Sciatic nerve (tissue), 2 donors: ENCODE measurements around the gene DYNLT2B. TPM values are rescaled to one million over a fixed set of nuclear protein-coding genes. Genes with fewer than 3 reads are reported as not detected.
A peak's percentile ranks its signal among the peaks of the same experiment; 100 is the strongest.
"Not testable (repeated sequence)": the region's sequence is repeated elsewhere in the genome, so short reads cannot be mapped to it uniquely, and the experiment has no call there.

Experiments used
- ATAC-seq: fragments of 200-7000 bp; cut with Tn5 transposase; one replicate; pipeline ENCODE4 v1.9.1; 2020; ENCODE audit warnings: mild to moderate bottlenecking, moderate library complexity
- DNase-seq: peaks from one replicate; pipeline ENCODE4 v3.0.0-alpha.2; 2020; ENCODE audit warnings: low spot score
- intact Hi-C: fragments of 100-400 bp; cut with DNase I; formaldehyde crosslinking; loops from one replicate; pipeline ENCODE4 v1.14.2; 2022
- total RNA-seq: library from RNA; stranded (reverse); fragmentation: NEBNext Ultra II Directional; extraction: Animal tissue kit (Norgen Biotek cat#: 25700); gene quantifications from one replicate; pipeline ENCODE4 v1.2.1, GENCODE V29; 2021
- donor health status: DM: no; HTN: no; CAD: no.
- donor health status: DM: no; HTN: no; CAD: no.

Gene DYNLT2B
- total RNA-seq, 1 donor from 2014 or later = 9.9 TPM

DNA sequence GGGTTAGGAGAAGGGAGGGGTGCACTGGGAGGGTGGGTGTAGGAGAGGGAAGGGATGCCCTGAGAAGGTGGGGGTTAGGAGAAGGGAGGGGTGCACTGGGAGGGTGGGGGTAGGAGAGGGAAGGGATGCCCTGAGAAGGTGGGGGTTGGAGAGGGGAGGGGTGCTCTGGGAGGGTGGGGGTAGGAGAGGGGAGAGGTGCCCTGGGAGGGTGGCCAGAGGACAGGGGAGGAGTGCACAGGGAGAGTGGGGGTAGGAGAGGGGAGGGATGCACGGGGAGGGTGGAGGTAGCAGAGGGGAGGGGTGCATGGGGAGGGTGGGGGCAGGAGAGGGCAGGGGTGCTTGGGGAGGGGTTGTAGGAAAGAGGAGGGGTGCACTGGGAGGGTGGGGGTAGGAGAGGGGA is 16.9 kb upstream of the DYNLT2B start:
- DNase-seq (no peak), ATAC-seq (no peak)
- intact Hi-C loops = no loop called here

DNA sequence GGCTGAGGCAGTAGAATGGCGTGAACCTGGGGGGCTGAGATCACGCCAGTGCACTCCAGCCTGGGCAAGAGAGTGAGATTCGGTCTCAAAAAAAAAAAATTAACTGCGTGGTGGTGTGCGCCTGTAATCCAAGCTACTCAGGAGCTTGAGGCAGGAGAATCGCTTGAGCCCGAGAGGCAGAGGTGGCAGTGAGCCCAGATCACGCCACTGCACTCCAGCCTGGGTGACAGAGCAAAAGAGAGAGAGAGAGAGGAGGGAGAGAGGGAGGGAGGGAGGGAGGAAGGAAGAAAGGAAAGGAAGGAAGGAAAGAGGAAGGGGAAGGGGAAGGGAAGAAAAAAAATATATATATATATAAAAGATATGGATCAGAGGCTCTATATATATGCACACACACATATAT is 14.1 kb upstream of the DYNLT2B start:
- no peak for ATAC-seq
- DNase-seq = no peak
- intact Hi-C loops = no loop called here

DNA sequence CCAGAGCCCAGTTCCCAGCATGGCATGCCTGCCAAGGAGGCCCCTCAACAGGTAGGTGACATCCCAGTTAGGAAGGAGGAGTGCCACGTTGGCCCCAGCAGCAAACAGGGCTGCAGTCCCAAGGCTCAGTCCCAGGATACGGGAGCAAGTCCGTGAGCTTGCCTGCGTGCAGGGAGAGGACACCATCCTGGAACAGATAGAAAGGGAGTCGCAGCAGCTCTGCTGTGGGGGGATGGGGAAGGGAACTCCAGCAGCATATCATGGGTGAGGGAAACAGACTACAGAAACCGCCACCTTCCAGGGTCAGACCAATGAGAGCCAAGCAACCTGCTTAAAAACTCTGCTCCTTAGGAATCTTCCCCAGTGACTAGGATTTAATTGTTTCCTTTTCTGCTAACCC is 9.4 kb upstream of the DYNLT2B start:
- DNase-seq (no peak), ATAC-seq (no peak)
- intact Hi-C loops = no loop called here

DNA sequence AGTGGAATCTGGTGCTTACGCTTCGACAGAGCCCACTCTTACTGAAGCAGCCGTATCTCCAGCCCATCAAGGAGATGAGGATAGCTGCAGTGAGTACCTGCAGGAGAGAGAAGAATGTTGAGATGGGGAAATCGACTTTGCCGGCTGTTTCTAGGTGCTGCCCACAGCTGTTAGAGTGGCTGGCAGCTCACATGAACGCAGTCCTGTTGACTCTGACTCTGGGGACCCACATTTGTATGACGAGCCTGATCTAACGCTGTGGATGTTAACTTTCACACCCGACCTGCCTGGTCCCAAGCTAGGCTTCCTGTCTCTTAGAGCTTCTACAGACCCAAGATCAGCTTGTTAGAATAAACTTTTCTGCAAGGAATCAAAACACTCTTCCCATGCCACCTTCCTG is 8.9 kb upstream of the DYNLT2B start:
- ATAC-seq (no peak), DNase-seq (no peak)
- intact Hi-C loops = no loop called here

DNA sequence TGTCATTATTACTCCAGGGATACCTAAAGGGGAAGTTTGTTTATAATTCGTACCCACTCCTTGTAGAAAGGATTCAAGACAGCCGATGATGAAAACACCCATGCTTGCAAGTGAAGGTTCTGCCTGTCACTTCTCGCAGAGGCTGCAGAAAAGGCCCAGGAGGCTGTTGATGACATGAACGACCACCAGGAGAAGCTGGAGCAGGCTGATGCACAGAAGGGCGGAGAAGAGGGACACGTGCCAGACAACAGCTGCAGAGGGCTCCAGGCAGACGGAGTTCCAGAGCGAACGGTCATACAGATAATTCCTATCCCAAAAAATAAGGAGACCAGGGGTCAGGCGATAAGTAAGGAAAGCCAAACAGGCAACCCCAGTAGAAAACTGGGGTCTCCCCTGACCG is 5.7 kb upstream of the DYNLT2B start:
- DNase-seq = no peak
- no peak for ATAC-seq
- intact Hi-C loops = no loop called here

DNA sequence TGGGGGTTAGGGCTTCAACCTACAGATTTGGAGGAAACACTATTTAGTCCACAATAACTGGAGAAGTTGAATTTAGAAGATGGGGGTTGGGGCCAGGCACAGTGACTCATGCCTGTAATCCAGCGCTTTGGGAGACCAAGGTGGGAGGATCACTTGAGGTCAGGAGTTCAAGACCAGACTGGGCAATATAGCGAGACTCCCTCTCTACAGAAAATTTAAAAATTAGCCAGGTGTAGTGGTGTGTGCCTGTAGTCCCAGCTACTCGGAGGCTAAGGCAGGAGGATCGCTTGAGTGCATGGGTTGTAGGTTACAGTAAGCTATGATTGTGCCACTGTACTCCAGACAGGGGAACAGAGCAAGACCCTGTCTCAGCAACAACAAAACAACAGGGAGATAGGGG is 5.0 kb upstream of the DYNLT2B start:
- intact Hi-C loops = no loop called here
- DNase-seq (no peak), ATAC-seq (no peak)

DNA sequence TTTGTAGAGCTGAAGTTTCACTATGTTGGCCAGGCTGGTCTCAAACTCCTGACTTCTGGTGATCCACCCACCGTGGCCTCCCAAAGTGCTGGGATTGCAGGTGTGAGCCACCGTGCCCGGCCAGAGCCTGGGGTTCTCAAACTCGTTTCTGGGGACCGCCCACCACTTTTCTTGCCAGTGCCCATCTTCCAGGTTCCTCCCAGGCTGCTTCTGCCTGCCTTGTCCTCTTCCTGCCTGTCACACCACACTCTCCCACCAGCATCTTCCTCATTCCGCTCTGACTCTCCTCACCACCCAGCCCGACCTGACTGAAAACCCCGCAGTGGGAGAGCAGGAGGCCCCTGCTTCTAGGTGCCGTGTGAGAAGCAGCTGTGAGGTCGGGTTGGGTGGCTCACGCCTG is 3.1 kb upstream of the DYNLT2B start:
- intact Hi-C loops = no loop called here
- DNase-seq (no peak), ATAC-seq (no peak)

GRCh38 chr3:196320137-196320536 is 2.1 kb upstream of the DYNLT2B start:
- ATAC-seq (no peak), DNase-seq (no peak)
- intact Hi-C loops = no loop called here

GRCh38 chr3:196316799-196317686 is 997 bp downstream of the DYNLT2B start:
- DNase-seq, intact Hi-C loops: not testable (repeated sequence)
- peak; percentile 66 for ATAC-seq

GRCh38 chr3:196315821-196316220 is 2.2 kb downstream of the DYNLT2B start:
- no peak for DNase-seq
- intact Hi-C loops = no loop called here
- ATAC-seq = no peak

- intact Hi-C loops = no loop called here
- DNase-seq (no peak), ATAC-seq (no peak)
These were observed 3.4 kb downstream of the DYNLT2B start for GRCh38 chr3:196314597-196314996.

GRCh38 chr3:196314086-196314485 is 4.0 kb downstream of the DYNLT2B start:
- ATAC-seq, intact Hi-C loops, DNase-seq: not testable (repeated sequence)

DNA sequence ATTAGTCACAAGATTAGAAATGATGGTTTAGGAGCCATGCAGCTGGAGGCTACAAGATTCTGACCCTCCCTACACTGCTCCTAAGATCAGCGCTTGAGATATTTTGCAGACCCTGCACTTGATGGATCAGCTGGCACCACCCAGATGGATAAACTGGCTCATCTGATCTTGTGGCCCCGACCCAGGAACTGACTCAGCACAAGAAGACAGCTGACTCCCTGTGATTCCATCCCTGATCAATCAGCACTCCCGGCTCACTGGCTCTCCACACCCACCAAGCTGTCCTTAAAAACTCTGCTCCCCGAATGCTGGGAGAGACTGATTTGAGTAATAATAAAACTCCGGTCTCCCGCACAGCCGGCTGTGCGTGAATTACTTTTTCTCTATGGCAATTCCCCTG is 15.1 kb downstream of the DYNLT2B start:
- DNase-seq, ATAC-seq, intact Hi-C loops: not testable (repeated sequence)

DNA sequence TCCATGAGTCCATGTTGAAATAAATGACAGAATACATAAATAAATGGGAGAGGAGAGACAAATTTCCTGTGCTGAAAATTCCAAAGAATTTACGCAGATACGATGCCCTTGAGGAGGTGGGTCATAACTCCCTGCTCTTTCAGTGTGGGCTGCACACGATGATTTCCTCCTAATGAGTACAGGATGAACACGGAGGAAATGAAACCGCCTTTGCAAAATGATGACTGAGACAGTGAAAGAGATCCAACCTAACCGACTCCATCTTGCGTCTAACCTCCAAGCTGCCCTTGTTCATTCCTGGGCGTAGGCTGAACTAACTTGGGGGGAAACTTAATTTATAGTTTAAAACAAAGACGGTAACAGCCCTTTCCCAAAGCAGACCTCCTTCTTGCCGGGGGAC is 15.5 kb downstream of the DYNLT2B start:
- intact Hi-C loops, DNase-seq, ATAC-seq: not testable (repeated sequence)

GRCh38 chr3:196298521-196298920 is 19.5 kb downstream of the DYNLT2B start:
- no peak for ATAC-seq
- no peak for DNase-seq
- intact Hi-C loops = no loop called here

DNA sequence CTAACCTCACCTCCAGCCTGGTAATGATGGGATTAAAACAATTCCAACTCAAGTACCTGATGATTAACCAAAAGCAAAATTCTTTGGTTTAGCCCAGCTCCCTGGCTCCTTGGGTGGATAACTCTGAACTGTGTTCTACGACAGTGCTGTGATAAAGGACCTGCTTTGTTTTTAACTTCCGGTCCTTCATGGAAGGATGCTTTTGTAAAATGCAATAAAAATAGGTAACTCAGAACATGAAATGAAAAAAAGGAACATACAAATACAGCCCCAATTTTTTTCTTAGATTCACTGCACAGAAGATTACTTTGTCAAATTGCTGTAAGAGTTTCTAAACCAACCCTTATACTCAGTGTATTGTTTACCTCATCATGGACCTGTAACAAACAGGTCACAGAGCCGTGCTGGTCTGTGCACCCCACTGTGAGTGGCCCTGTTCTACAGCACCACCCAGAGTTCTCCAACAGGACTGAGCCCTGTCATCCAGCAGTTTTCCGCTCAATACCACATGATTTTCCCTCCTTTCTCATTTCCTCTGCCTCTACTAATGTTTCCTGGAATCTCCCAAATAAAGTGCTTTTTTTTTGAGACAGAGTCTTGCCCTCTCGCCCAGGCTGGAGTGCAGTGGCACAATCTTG is 25.6 kb downstream of the DYNLT2B start:
- DNase-seq (no peak), ATAC-seq (no peak)

DNA sequence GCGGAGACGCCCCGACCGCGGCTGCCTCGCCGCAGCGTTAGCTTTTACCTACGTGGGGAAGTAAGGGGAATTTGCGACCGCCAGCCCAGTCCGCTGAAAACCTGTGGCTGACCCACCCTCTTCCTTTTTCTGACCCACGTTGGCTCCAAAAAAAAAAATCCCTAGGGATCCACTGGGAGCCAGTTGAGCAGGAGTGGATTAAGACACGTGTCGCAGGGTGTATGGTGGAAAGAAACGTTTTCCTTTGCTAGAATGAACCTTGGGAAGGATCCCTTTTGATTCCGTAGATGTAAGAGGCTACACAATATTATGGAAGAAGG is 29.9 kb downstream of the DYNLT2B start:
- ATAC-seq (peak; percentile 3), DNase-seq (no peak)
- intact Hi-C loops = no loop called here

More for the DNA sequence above, 25.6 kb downstream of the DYNLT2B start:
- intact Hi-C loops = no loop called here

DNA sequence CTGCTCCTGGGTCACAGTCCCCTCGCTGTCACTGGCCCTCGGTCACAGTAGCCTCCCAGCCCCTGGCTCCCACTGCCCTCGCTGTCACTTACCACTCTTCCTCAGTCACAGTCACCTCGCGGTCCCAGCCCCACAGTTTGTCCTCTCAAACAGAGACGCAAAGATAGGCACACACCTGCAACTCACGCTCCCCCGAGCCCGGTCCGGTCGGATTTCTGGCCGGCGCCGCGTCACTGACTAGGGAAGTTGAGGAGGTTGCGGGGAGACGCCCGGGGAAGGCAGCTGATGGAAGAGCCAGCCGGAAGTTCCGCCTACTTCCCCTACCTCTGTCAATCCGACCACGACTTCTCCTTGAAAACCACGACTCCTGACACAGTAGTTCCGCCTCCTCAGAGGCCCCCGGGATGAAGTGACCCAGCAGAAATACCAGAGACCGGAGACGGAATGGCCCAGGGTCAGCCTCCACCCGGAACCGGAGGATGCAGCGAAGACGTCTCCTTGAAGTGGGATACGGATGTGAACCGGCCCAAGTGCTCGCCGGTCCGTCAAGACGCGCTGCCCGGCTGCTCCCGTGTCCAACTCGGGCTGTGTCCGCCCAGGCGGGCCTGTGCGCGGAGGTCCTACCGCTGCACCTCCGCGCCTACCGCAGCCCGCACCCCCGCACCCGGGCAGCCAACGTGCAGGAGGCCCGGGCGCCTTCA is 30.4 kb downstream of the DYNLT2B start, which contains the start of gene PCYT1A:
Gene PCYT1A (minus strand): TSS at position 287 of the 701 bp plus-strand sequence. CDS start 17,195 bp downstream, outside the sequence.
- intact Hi-C loops = no loop called here
- ATAC-seq (peak; percentile 99), DNase-seq (peak; percentile 91)

- no peak for DNase-seq
- intact Hi-C loops = no loop called here
- peak; percentile 60 for ATAC-seq
These were observed 31.0 kb downstream of the DYNLT2B start for GRCh38 chr3:196287090-196287439.

- DNase-seq (no peak), ATAC-seq (no peak)
- intact Hi-C loops = no loop called here
These were observed 33.6 kb downstream of the DYNLT2B start for GRCh38 chr3:196284396-196284795.
